Measurements from ENCODE around the gene S100A7.

The S100A7 gene

GRCh38 chr1:153434746-153435455 lies 25.6 kb downstream of the S100A7 start:
- no peak overlapping the region for H3K4me3 ChIP-seq (ENCODE audit: low read depth, low read length)
- no peak for DNase-seq (ENCODE audit: low read depth)
- in situ Hi-C loops (cut with HindIII; ENCODE audit: low sequenced_read_pairs), result no loop called here
- no peak for TF ChIP-seq CTCF (IDR thresholded peaks at IDR 0.05; ENCODE audit: low read depth, low read length, missing control alignments)

DNA sequence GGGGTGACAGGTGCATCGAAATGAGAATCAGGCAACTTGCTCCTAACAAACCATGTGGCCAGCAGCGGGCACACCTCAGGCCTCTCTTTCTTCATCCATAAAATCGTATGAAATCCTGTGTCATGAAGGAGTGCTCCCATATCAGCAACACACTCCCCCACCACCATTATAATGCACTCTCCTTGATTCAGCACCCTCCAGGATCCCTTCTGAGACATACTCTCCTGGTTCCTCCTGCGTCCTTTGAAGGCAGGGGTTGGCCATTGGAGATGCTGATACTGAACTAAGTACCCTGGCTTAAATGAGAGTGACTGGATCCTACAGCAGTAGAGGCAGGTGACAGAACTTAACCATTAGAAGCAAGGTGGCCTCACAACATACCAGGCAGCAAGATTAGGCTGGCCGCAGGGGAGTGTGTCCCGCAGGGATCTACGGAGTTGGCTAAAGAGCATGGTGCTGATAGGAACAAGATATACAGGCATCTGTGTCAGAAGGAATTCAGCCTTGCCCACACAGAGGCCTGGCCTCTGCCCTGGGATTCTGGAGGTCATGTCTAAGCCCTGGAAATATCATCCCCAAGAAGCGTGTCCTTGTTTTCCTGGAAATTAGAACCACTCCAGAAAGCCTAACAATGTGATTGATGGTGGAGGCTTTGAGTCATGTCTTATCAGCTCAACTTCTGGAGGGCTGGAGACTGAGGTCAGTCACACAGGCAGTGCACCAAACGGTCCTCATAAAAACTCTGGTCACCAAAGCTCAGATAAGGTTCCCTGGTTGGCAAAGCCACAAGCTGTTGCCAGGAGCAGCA lies 27.4 kb downstream of the S100A7 start:
- in situ Hi-C loops (cut with HindIII; ENCODE audit: low sequenced_read_pairs), result no loop called here
- no peak for TF ChIP-seq CTCF (IDR thresholded peaks at IDR 0.05; ENCODE audit: low read depth, low read length, missing control alignments)
- no peak for DNase-seq (ENCODE audit: low read depth)
- H3K4me3 ChIP-seq (ENCODE audit: low read depth, low read length), result no peak overlapping the region

- in situ Hi-C loops (cut with HindIII; ENCODE audit: low sequenced_read_pairs), result no loop called here
- H3K4me3 ChIP-seq (ENCODE audit: low read depth, low read length), result no peak overlapping the region
- DNase-seq (ENCODE audit: low read depth), result no peak
- no peak for TF ChIP-seq CTCF (IDR thresholded peaks at IDR 0.05; ENCODE audit: low read depth, low read length, missing control alignments)
Measured at GRCh38 chr1:153431928-153432327, 28.5 kb downstream of the S100A7 start.

DNA sequence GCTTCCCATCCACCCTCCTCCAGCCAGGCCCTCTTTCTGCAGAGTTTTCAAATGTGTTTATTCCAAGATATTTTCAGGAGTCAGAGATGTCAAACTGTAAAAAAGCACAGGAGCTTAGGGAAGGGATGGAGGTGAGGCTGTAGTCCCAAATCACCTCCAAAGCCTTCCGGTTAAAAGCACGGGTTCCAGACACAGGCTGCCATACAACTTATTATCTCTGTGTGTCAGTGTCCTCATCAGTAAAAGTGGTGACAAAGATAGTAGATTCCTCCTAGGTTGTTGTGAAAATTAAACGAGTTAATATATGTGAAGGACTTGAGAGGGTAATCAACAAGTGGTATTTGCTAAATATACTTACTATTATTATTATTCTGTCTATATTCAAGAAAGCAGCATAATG lies 29.0 kb downstream of the S100A7 start:
- in situ Hi-C loops (cut with HindIII; ENCODE audit: low sequenced_read_pairs), result no loop called here
- no peak for DNase-seq (ENCODE audit: low read depth)
- H3K4me3 ChIP-seq (ENCODE audit: low read depth, low read length), result no peak overlapping the region
- no peak for TF ChIP-seq CTCF (IDR thresholded peaks at IDR 0.05; ENCODE audit: low read depth, low read length, missing control alignments)

GRCh38 chr1:153431002-153431401 lies 29.4 kb downstream of the S100A7 start:
- in situ Hi-C loops (cut with HindIII; ENCODE audit: low sequenced_read_pairs), result no loop called here
- no peak for DNase-seq (ENCODE audit: low read depth)
- H3K4me3 ChIP-seq (ENCODE audit: low read depth, low read length), result no peak overlapping the region
- TF ChIP-seq CTCF (IDR thresholded peaks at IDR 0.05; ENCODE audit: low read depth, low read length, missing control alignments), result no peak

DNA sequence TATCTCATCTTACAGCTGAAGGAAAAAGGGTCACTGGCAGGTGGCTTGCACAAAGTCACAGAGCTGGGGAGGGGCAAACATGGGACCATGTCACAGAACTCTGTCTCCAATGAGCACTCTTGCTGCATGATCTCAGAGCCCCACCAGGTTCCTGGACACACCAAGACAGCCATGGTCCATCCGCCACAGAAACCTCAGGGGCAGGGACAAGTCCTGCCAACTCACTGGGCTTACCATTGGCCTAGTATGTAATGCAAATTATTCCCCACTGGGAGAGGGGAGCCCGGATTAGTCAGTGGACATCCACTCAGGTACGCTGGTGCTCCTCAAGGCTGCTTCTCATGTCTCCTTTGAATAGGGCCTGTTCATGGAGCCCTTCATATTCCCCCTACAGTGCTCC lies 29.9 kb downstream of the S100A7 start:
- in situ Hi-C loops (cut with HindIII; ENCODE audit: low sequenced_read_pairs), result no loop called here
- DNase-seq (ENCODE audit: low read depth), result no peak
- H3K4me3 ChIP-seq (ENCODE audit: low read depth, low read length), result no peak overlapping the region
- no peak for TF ChIP-seq CTCF (IDR thresholded peaks at IDR 0.05; ENCODE audit: low read depth, low read length, missing control alignments)
